HG03460 (cell line): ENCODE data around the gene NTN3.

Source experiments
- ATAC-seq: cut with Tn5 transposase; IDR thresholded peaks from one replicate; pipeline ENCODE4 v1.9.1; 2021; ENCODE audit not compliant: unreplicated experiment

Gene NTN3

GRCh38 chr16:2465653-2466415 is 5.3 kb upstream of the NTN3 start:
- no peak for ATAC-seq

- no peak for ATAC-seq
Observed at GRCh38 chr16:2466667-2467527, 4.2 kb upstream of the NTN3 start.

- no peak for ATAC-seq
Observed at GRCh38 chr16:2467528-2468232, 3.4 kb upstream of the NTN3 start.

- ATAC-seq: no peak
Observed at GRCh38 chr16:2468233-2468724, 2.8 kb upstream of the NTN3 start.

- no peak for ATAC-seq
Observed at GRCh38 chr16:2468725-2469398, 2.2 kb upstream of the NTN3 start.

- ATAC-seq: no peak
Observed at GRCh38 chr16:2469399-2470233, 1.5 kb upstream of the NTN3 start.

- no peak for ATAC-seq
Observed at GRCh38 chr16:2470234-2470601, 879 bp upstream of the NTN3 start.

GRCh38 chr16:2470603-2471015 is 488 bp upstream of the NTN3 start:
- ATAC-seq: no peak

- ATAC-seq: no peak
Observed at GRCh38 chr16:2471653-2472487, 773 bp downstream of the NTN3 start.

- no peak for ATAC-seq
Observed at GRCh38 chr16:2472488-2472864, 1.4 kb downstream of the NTN3 start.

GRCh38 chr16:2472885-2473445 is 1.9 kb downstream of the NTN3 start:
- ATAC-seq: no peak

- ATAC-seq: no peak
Observed at GRCh38 chr16:2473446-2473926, 2.4 kb downstream of the NTN3 start.

GRCh38 chr16:2473999-2474876 is 3.1 kb downstream of the NTN3 start:
- peak; percentile 32 for ATAC-seq

GRCh38 chr16:2474877-2475412 is 3.8 kb downstream of the NTN3 start, which contains the start of gene TBC1D24:
Gene TBC1D24, plus strand, starts transcription at chr16:2475127. Its CDS starts 21,022 bp downstream, at chr16:2496149.
- peak; percentile 54 for ATAC-seq

GRCh38 chr16:2475413-2476344 is 4.6 kb downstream of the NTN3 start:
- peak; percentile 4 for ATAC-seq

GRCh38 chr16:2476345-2476720 is 5.2 kb downstream of the NTN3 start:
- no peak for ATAC-seq
